ENCODE data around the gene LGI2.

GRCh38 chr4:25060963-25061340 lies 30.2 kb upstream of the LGI2 start:
- TF ChIP-seq POLR2A (IDR thresholded peaks at IDR 0.05; ENCODE audit: low read length) (no peak), GATA1 (IDR thresholded peaks at IDR 0.05; ENCODE audit: low read depth, low read length) (no peak)

All from erythroblast (primary cell).